Right lobe of liver (tissue), 4 donors: ENCODE results near the gene SERPINA4.

Source experiments
- CTCF ChIP-seq, 4 donors: fragments of 200-600 bp in 3 of 4; fragments of 450-650 bp in 1 of 4; IDR thresholded peaks; one replicate each; pipeline versions ENCODE4 v1.5.1 to v1.8.0; 2016 to 2022; ENCODE audit warnings: antibody characterized with exemption in 4 of 4, mild to moderate bottlenecking in 2 of 4
- POLR2A ChIP-seq: fragments of 450-650 bp; IDR thresholded peaks from one replicate; pipeline ENCODE4 v1.6.1; 2017; ENCODE audit warnings: antibody characterized with exemption, mild to moderate bottlenecking
- donor health status: DM: no; HTN: no; CAD: no.
- donor health status: DM: no; HTN: no; CAD: no.
- donor health status: DM: no; HTN: yes; CAD: no.

DNA sequence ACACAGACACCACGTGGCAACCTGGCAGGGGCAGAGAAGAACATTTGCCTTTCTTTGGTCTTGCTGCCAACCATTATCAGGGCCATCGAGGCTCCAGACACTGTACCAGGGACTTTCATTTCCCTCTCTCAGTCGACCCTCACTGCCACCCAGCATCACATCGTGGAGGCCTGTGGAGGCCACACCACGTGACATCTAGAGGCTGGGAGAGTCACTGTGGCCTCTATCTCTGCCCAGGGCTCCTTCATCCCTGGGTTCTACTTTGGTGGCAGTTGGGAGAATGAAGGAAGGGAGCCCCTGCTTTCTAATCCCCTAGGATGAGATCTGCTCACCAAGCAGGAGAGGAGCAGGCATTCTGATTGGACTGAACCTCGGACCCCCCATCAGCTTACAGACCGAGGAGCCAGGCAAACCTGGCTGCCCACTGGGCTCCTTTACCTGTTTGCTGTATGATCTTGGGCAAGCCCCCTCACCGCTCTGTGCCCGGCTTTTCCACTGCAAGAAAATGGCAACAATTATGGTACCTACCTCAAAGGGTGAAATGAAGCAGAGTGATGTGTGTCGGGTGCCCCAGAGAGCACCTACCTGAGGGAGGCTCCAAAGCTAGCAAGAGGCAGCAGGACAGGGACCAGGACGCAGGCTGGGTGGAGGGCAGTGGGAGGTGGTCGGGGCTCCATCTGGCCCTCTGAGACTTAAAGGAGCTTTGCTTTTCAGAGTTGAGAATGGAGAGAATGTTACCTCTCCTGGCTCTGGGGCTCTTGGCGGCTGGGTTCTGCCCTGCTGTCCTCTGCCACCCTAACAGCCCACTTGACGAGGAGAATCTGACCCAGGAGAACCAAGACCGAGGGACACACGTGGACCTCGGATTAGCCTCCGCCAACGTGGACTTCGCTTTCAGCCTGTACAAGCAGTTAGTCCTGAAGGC, 52.7 kb downstream of the SERPINA4 start:
- TF ChIP-seq CTCF (IDR thresholded peaks at IDR 0.05) (no peak), POLR2A (peak; percentile 40)
